ENCODE results near the gene PSMD6.

The PSMD6 gene

DNA sequence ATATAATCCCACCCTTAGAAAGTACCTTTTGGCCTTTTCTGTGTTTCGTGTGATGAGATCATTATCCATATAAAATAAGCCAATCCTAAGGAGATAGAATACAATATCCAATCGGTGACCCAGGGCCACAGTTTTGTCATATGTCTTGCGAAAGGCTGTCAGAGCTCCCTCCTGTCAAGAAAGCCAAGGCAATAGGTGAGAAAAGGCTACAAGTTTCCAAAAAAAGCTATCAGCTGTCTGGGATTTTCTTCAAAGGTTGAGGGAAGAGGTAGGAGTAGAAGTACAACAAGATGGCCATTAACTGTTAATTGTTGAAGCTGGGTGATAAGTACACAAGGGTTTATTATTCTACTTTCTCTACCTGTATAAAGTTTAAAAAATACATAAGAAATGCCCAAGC lies 4.0 kb downstream of the PSMD6 start:
- H3K4me3 ChIP-seq (ENCODE audit: low read depth, low read length) = no peak overlapping the region
- TF ChIP-seq, protein P1, sequence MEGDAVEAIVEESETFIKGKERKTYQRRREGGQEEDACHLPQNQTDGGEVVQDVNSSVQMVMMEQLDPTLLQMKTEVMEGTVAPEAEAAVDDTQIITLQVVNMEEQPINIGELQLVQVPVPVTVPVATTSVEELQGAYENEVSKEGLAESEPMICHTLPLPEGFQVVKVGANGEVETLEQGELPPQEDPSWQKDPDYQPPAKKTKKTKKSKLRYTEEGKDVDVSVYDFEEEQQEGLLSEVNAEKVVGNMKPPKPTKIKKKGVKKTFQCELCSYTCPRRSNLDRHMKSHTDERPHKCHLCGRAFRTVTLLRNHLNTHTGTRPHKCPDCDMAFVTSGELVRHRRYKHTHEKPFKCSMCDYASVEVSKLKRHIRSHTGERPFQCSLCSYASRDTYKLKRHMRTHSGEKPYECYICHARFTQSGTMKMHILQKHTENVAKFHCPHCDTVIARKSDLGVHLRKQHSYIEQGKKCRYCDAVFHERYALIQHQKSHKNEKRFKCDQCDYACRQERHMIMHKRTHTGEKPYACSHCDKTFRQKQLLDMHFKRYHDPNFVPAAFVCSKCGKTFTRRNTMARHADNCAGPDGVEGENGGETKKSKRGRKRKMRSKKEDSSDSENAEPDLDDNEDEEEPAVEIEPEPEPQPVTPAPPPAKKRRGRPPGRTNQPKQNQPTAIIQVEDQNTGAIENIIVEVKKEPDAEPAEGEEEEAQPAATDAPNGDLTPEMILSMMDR (IDR thresholded peaks at IDR 0.05; ENCODE audit: insufficient read depth, low read depth, low read length, missing control alignments) = no peak
- no peak for DNase-seq (ENCODE audit: low read depth)

DNA sequence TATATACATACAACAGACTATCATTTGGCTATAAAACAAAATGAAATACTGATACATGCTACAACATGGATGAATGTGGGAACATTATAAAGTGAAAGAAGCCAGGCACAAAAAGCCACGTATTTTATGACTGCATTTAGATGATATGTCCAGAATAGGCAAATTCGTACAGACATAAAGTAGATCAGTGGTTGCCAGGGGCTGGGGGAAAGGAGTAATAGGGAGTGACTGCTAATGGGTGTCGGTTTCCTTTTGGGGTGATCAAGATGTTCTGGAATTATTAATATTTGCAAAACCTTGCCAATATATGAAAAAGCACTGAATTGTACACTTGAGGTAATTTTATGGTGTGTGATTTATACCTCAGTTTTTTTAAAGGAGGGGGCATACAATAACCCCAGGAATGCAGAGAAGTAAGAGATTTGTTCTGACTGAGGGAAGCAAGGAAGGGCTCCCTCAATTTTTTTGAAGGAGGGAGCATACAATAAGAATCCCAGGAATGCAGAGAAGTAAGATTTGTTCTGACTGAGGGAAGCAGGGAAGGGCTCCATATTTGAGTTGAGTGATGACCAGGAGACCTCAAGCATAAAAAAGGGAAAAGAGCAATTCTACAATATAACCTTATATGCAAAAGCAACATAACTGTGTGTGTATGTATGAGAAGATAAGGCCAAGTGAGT lies 6.2 kb downstream of the PSMD6 start:
- TF ChIP-seq, protein P1 (IDR thresholded peaks at IDR 0.05; ENCODE audit: insufficient read depth, low read depth, low read length, missing control alignments) = no peak
- no peak overlapping the region for H3K4me3 ChIP-seq (ENCODE audit: low read depth, low read length)
- DNase-seq (ENCODE audit: low read depth) = no peak

DNA sequence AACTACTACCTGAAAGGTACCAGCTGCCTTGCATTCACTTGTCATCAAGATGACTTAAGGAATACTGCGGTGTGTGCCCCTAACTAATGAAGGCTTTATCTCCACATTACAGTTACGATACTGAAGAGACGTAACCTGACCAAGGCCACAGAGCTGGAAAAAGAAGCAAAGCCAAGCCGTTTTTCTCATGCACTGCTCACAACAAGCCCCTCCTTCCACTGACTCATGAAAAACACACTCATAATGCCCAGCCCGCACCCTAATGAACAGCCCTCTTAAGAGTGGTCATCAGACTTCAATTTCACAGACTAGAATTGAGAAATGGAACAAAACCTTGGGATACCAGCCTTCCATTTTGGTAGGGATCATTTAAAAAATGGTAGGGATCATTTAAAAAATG lies 11.6 kb downstream of the PSMD6 start:
- TF ChIP-seq, protein P1 (IDR thresholded peaks at IDR 0.05; ENCODE audit: insufficient read depth, low read depth, low read length, missing control alignments) = no peak

DNA sequence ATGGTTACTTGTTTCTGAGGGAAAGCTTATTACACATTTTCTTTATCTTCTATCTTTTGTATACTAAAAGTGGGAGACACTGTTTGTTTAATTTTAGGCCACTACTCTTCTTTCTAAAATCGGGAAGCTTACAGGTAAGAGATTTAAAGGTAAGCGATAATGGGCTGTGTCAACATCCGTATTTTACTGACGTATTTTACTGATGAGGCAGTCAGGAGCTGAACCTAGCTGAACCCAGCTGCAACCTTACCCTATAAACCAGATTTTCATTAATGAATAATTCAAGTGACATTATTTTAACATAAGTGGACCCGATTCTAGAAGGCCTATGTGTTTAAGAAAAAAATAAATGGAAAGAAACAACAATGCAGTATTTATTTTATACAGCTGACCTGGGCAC lies 13.1 kb downstream of the PSMD6 start:
- no peak for DNase-seq (ENCODE audit: low read depth)

More for the DNA sequence above, 11.6 kb downstream of the PSMD6 start:
- H3K4me3 ChIP-seq (ENCODE audit: low read depth, low read length) = no peak overlapping the region
- DNase-seq (ENCODE audit: low read depth) = no peak

DNA sequence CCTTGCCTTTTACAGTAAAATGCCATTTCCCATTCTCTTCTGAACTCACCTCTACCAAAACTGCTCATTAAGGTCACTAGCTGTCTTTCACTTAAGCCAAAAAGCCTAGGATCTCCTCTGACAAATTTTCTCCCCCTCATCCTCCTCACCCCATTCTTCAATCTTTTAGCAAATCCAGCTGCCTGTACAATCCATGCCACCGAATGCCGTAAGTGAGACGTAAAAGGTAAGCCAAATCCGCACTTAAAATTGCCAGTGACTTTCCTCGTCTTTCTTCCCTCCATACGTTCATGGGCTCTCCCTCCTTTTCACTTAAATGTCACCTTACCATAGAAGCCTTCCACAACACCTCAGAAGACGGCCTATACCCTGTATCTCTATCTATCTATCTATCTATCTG lies 13.8 kb downstream of the PSMD6 start:
- H3K4me3 ChIP-seq (ENCODE audit: low read depth, low read length) = no peak overlapping the region
- DNase-seq (ENCODE audit: low read depth) = no peak
- TF ChIP-seq, protein P1 (IDR thresholded peaks at IDR 0.05; ENCODE audit: insufficient read depth, low read depth, low read length, missing control alignments) = no peak

More for the DNA sequence above, 13.1 kb downstream of the PSMD6 start:
- H3K4me3 ChIP-seq (ENCODE audit: low read depth, low read length) = no peak overlapping the region
- TF ChIP-seq, protein P1 (IDR thresholded peaks at IDR 0.05; ENCODE audit: insufficient read depth, low read depth, low read length, missing control alignments) = no peak

DNA sequence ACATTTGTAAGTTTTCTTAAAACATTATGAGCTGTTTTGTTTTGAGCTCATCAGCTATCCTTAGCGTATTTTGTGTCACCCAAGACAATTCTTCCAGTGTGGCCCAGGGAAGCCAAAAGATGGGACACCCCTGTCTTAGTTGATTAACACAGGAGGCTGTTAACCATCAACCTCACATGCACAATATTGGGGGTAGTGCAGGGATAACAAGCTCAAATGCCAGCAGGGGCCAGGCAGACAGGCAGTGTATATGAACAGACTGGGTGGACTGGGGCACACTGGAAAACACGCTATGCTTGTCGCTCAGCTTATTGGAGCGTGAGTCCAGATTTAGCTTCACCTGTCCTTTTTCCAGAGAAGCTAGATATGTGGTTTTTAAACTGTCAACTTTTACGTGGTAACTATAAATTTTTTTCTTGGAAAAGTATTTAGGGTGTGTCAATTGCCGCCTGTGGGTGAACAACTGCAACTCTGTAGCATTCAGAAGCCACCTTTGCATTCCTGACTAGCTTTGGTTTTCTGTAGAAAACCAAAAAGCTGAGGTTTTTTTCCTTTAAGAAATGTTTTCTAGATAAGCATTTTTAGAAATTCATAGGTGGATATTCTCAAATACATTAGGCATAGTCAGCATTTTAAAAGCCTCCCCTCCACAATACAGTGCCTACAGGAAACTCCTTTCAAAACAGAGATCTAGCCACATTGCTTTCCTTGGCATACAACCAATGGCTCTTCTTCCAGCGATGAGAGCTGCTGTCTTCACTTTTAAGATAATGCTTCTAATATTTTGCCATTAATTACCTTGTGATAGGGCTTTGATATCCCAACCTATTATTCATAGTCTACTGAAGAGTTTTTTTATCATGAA lies 14.6 kb downstream of the PSMD6 start:
- H3K4me3 ChIP-seq (ENCODE audit: low read depth, low read length) = no peak overlapping the region
- DNase-seq (ENCODE audit: low read depth) = no peak
- TF ChIP-seq, protein P1 (IDR thresholded peaks at IDR 0.05; ENCODE audit: insufficient read depth, low read depth, low read length, missing control alignments) = no peak
